GM19193 (cell line): ENCODE results near the gene KLHL40.

Source experiments
- POLR2A ChIP-seq: IDR thresholded peaks from 4 replicates; pipeline ENCODE4 v1.6.1; 2011; ENCODE audit not compliant: insufficient read depth, insufficient read length; ENCODE audit errors: extremely low read depth

The KLHL40 gene

GRCh38 chr3:42728668-42729364 lies 43.5 kb downstream of the KLHL40 start:
- no peak for TF ChIP-seq POLR2A

GRCh38 chr3:42729404-42730145 lies 44.2 kb downstream of the KLHL40 start:
- no peak for TF ChIP-seq POLR2A

DNA sequence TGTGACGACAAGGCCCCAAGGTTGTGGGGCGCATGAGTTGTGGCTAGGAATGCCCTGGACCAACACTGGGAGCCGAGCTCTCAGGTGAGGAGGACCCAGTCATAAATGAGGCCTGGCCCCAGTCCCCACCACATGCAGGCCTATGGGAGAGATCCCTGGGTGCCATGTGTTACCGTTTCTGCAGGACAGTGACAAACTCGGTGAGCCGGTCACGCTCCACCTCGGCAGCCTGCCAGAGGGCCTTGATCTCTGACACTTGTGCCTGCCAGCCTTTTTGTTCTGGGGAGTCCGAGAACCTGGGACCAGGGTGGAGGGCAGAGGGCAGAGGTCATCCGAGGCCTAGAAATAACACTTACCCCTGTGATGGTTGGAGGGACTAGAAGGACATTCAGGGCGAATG lies 45.0 kb downstream of the KLHL40 start:
- TF ChIP-seq POLR2A, result no peak

GRCh38 chr3:42730706-42731420 lies 45.5 kb downstream of the KLHL40 start:
- TF ChIP-seq POLR2A, result no peak

- no peak for TF ChIP-seq POLR2A
Measured at GRCh38 chr3:42731476-42732195, 46.3 kb downstream of the KLHL40 start.

DNA sequence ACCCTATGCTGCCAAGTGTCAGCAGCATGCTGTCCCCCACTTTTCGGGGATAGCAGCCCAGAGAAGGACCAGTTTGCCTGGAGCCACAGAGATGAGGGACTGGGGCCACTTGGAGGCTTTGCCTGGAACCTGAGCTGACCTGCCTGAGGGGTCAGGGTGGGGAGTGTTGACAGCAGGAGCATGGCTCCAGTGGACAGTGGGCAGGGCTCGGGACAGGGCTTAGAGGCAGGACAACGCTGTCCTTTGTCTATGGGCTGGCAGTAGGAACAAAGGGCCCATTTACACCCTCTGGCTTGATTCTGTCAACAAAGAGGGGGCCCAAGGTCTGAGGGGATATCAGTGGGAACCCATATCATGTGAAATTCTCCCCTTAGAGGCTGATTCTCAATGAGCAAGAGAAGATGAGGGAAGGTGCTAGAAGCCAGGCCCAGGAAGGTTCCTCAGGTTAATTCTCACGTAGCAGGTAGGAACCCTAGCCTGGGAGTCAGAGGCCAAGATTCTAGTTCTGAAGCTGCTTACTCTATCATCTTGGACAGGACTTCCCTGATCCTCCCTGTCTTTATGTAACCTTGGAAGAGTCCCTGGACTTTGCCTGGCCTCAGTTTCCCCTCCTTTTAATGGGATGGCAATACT lies 47.0 kb downstream of the KLHL40 start:
- TF ChIP-seq POLR2A, result no peak

GRCh38 chr3:42732829-42733459 lies 47.6 kb downstream of the KLHL40 start:
- no peak for TF ChIP-seq POLR2A

- TF ChIP-seq POLR2A, result no peak
Measured at GRCh38 chr3:42733501-42734262, 48.3 kb downstream of the KLHL40 start.

DNA sequence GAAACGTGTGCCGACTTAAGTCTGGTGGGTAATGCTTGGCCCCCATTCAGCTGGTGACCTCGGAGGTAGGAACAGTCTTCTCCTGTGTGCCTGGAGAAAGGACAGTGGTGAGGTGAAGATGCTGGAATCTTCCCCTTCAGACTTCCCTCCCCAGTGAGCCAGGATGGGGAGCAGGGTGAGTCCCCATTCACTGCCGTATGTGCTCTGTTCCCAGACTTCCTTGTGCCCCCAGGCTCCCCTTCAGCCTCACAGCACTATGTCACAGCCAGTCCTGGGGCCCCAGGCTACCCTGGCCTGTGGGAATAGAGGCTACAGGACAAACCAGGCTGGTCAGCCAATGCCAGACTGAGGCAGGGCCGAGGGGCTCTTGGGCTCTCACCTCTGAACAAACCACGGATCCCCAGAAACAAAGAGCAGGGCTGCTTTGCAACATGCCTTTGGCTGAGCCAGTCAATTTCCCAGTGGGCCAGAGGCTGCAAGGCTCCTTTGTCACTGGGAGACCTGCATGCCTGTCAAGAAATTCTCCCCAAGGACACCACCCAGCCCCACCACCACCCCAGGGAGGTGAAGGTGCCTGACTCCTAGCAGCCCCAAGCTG lies 49.0 kb downstream of the KLHL40 start:
- no peak for TF ChIP-seq POLR2A

- TF ChIP-seq POLR2A, result no peak
Measured at GRCh38 chr3:42735019-42735418, 49.7 kb downstream of the KLHL40 start.

DNA sequence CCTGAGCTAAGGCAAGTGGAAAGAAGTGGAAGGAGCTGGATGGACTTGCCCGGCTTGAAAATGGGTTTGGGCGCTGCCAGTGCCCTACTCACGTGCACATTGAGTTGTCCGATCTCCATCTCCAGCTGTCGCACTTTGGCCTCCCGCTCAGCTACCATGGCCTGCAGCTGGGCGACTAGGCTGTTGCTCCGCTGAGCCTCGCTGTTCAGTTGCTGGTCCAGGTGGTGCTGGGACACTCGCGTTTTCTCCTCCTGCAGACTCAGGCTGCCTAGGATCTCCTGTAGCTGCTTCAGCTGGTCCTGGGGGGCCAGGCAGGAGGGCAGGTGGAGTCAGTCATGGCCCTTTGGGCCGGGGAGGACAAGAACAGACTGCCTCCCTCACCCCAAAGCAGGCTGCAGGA lies 50.3 kb downstream of the KLHL40 start:
- no peak for TF ChIP-seq POLR2A

GRCh38 chr3:42736081-42736480 lies 50.7 kb downstream of the KLHL40 start:
- TF ChIP-seq POLR2A, result no peak

DNA sequence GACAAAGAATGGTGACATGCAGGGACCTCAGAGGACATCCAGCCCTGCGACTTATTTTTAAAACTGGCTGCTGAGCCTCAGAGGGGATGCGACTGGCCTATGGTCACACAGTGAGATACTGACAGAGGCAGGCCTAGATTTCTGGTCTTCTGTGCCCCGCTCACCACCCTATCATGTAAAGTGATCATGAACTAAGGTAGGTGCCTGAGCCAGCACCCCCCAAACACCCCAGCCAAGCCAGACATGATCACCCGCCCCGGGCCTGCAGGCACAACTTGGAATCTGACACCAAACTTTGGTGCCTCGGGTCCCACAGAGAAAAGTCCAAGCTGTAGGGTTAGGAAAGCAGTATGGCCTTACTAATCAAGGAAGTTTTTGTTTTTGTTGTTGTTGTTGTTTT lies 51.2 kb downstream of the KLHL40 start:
- TF ChIP-seq POLR2A, result no peak

DNA sequence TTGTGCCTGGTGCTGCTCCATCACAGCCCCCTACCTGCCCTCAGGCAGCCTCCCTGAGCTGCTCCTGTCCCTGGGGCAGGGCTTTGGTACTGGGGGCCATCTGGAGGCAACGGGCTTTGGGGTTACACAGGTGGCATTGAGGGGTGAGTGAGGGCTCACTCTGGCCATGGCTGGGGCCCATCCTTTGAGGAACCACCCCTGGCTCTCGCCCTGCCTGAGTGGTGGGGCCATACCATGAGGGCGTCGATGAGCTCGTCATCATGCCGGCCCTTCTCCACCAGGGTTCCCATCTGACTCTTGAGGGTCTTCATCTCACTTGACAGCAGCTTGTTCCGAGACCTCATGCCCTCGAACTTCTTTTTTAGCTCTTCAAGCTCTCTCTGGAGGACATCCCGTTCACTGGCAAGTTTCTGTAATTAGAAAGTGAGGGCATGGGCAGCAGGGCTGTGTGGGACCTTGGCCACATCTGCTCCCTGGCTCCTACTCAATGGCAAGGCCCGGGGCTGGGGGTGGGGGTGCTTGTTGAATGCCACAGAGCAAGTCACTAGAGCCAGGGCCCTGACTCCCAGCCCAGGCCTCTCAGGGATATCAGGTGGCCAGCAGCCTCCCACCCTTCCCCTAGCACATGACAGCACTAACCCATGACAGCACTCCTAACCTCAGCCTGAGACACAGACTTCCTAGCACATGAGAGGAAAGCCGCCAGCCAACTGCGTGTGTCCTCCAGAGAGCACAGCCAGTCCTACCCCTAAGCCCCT lies 54.2 kb downstream of the KLHL40 start:
- TF ChIP-seq POLR2A, result no peak
